Keratinocyte (primary cell): Measurements from ENCODE around the gene CDKAL1. TPM values are rescaled to one million over a fixed set of nuclear protein-coding genes. Genes with fewer than 3 reads are reported as not detected.

Experiments
- DNase-seq: peaks from one replicate; pipeline ENCODE4 v3.0.0-alpha.2; 2011; ENCODE audit warnings: low read depth, missing footprints, low spot score
- FAIRE-seq: peaks from 2 replicates; lab custom pipeline; 2011; peaks lifted over from hg19 to GRCh38; lab: Jason Lieb, UNC
- H2AFZ ChIP-seq: 2 replicates; pipeline ENCODE4 v1.6.0; 2012; ENCODE audit warnings: low read length, control low read depth, inconsistent platforms; ENCODE audit not compliant: control insufficient read depth
- H3K27ac ChIP-seq: 2 replicates; pipeline ENCODE4 v1.5.1; 2011; ENCODE audit warnings: low read length; ENCODE audit not compliant: control insufficient read depth, insufficient read depth
- H3K27me3 ChIP-seq: 3 replicates; pipeline ENCODE4 v1.6.0; 2011; ENCODE audit warnings: low read length; ENCODE audit not compliant: control insufficient read depth, insufficient read depth; ENCODE audit errors: extremely low read depth
- H3K36me3 ChIP-seq, 2 experiments: 2 replicates in 1 of 2; 3 replicates in 1 of 2; pipeline ENCODE4 v1.5.1; 2011; ENCODE audit warnings: low read length in 2 of 2, mild to moderate bottlenecking in 1 of 2; ENCODE audit not compliant: control insufficient read depth in 2 of 2, insufficient read depth in 2 of 2; ENCODE audit errors: extremely low read depth in 1 of 2
- H3K4me1 ChIP-seq: 3 replicates; pipeline ENCODE4 v1.5.1; 2011; ENCODE audit warnings: low read length; ENCODE audit not compliant: control insufficient read depth, insufficient read depth; ENCODE audit errors: extremely low read depth
- H3K4me2 ChIP-seq: 3 replicates; pipeline ENCODE4 v1.6.0; 2011; ENCODE audit warnings: low read depth, low read length; ENCODE audit not compliant: control insufficient read depth, insufficient read depth; ENCODE audit errors: extremely low read depth
- H3K4me3 ChIP-seq, 3 experiments: fragments of 200-600 bp in 1 of 3; sonication (generic) in 1 of 3; 2 replicates in 2 of 3; 3 replicates in 1 of 3; pipeline ENCODE4 v1.5.1; 2011 to 2016; ENCODE audit warnings: low read length in 3 of 3, mild to moderate bottlenecking in 3 of 3, control low read depth in 2 of 3, inconsistent platforms in 1 of 3, low read depth in 1 of 3, mixed read lengths in 1 of 3, mixed run types in 1 of 3, moderate library complexity in 1 of 3; ENCODE audit not compliant: control insufficient read depth in 2 of 3, insufficient read depth in 2 of 3; ENCODE audit errors: extremely low read depth in 1 of 3
- H3K79me2 ChIP-seq: 2 replicates; pipeline ENCODE4 v1.6.0; 2012; ENCODE audit warnings: low read length; ENCODE audit not compliant: control insufficient read depth, insufficient read depth
- H3K9ac ChIP-seq: 3 replicates; pipeline ENCODE4 v1.6.0; 2011; ENCODE audit warnings: low read length; ENCODE audit not compliant: control insufficient read depth, insufficient read depth; ENCODE audit errors: extremely low read depth
- H3K9me1 ChIP-seq: 3 replicates; pipeline ENCODE4 v1.6.0; 2011; ENCODE audit warnings: low read length; ENCODE audit not compliant: control insufficient read depth, insufficient read depth; ENCODE audit errors: extremely low read depth
- H3K9me3 ChIP-seq: 2 replicates; pipeline ENCODE4 v1.5.1; 2012; ENCODE audit warnings: low read depth, low read length; ENCODE audit not compliant: control insufficient read depth
- H4K20me1 ChIP-seq: 3 replicates; pipeline ENCODE4 v1.6.0; 2011; ENCODE audit warnings: low read length; ENCODE audit not compliant: control insufficient read depth, insufficient read depth; ENCODE audit errors: extremely low read depth
- CTCF ChIP-seq, 3 experiments: IDR thresholded peaks in 1 of 3; conservative IDR thresholded peaks in 1 of 3; optimal IDR thresholded peaks in 1 of 3; 2 replicates in 2 of 3; 3 replicates in 1 of 3; pipeline versions ENCODE3 to v1.5.1; 2011; ENCODE audit warnings: low read length in 3 of 3, mild to moderate bottlenecking in 3 of 3, moderate library complexity in 2 of 3, control low read depth in 1 of 3, inconsistent platforms in 1 of 3; ENCODE audit not compliant: insufficient read depth in 2 of 3; ENCODE audit errors: extremely low read depth in 1 of 3
- EZH2 ChIP-seq: IDR thresholded peaks from one replicate; pipeline ENCODE4 v1.6.1; 2012; ENCODE audit warnings: inconsistent platforms, mild to moderate bottlenecking, low read length, moderate library complexity
- dilution Hi-C: fragments of 300-500 bp; cut with MboI; formaldehyde crosslinking; loops from one replicate; pipeline ENCODE4 v1.7.0; 2020; ENCODE audit warnings: low sequenced_read_pairs; ENCODE audit not compliant: extremely low pct_ligation_motif_present
- polyA plus RNA-seq, 5 experiments: library from polyadenylated mRNA; depleted of rRNA in 3 of 5; stranded (reverse) in 3 of 5; stranded (forward) in 1 of 5; unstranded in 1 of 5; fragments of >200 nt; gene quantifications; 1 replicate in 1 of 5; 2 replicates in 3 of 5; 3 replicates in 1 of 5; pipeline versions ENCODE4 v1.2.1 to v1.2.3, GENCODE V29; 2011 to 2012; ENCODE audit warnings: missing spikeins in 2 of 5, low read depth in 1 of 5, low replicate concordance in 1 of 5

Gene CDKAL1
- polyA plus RNA-seq, 1 donor (not counting 4 experiments of a cell fraction or from before 2014, with no cell fraction given), result 5.6 TPM

- H3K4me3 ChIP-seq, result no peak overlapping the region
- no peak for DNase-seq
- no peaks in the 10 kb centered on the region for H3K9me1 ChIP-seq
- dilution Hi-C loops, result no loop called here
- H3K36me3 ChIP-seq, result peaks cover 2% of the 10 kb centered on the region in 2 experiments
- no peaks in the 10 kb centered on the region for H3K27me3 ChIP-seq
- no peak for FAIRE-seq
- no peaks in the 10 kb centered on the region for H3K9me3 ChIP-seq
- no peak for TF ChIP-seq CTCF (optimal IDR thresholded peaks at IDR 0.05 in 1 of 3, IDR thresholded peaks at IDR 0.05 in 1 of 3, conservative IDR thresholded peaks at IDR 0.05 in 1 of 3; ENCODE audit: extremely low read depth in 1 of 3, insufficient read depth in 2 of 3, low read length in 3 of 3)
- no peak for TF ChIP-seq EZH2
- no peak overlapping the region for H3K27ac ChIP-seq
- H2AFZ ChIP-seq, result no peak overlapping the region
- no peak overlapping the region for H3K4me2 ChIP-seq
- no peaks in the 10 kb centered on the region for H3K4me1 ChIP-seq
- H3K9ac ChIP-seq, result no peak overlapping the region
- H4K20me1 ChIP-seq, result no peaks in the 10 kb centered on the region
- H3K79me2 ChIP-seq, result no peaks in the 10 kb centered on the region
Observed at GRCh38 chr6:20554817-20555216, 20.6 kb downstream of the CDKAL1 start.

- H3K36me3 ChIP-seq, result no peaks in the 10 kb centered on the region
- H3K4me2 ChIP-seq, result no peak overlapping the region
- DNase-seq (no peak), FAIRE-seq (no peak)
- no peaks in the 10 kb centered on the region for H3K27me3 ChIP-seq
- no peaks in the 10 kb centered on the region for H3K9me1 ChIP-seq
- no peak overlapping the region for H3K4me3 ChIP-seq
- no peak for TF ChIP-seq EZH2
- TF ChIP-seq CTCF (optimal IDR thresholded peaks at IDR 0.05 in 1 of 3, IDR thresholded peaks at IDR 0.05 in 1 of 3, conservative IDR thresholded peaks at IDR 0.05 in 1 of 3; ENCODE audit: extremely low read depth in 1 of 3, insufficient read depth in 2 of 3, low read length in 3 of 3), result no peak
- H3K9ac ChIP-seq, result no peak overlapping the region
- dilution Hi-C loops, result no loop called here
- H3K79me2 ChIP-seq, result no peaks in the 10 kb centered on the region
- no peaks in the 10 kb centered on the region for H3K9me3 ChIP-seq
- no peaks in the 10 kb centered on the region for H4K20me1 ChIP-seq
- H3K4me1 ChIP-seq, result no peaks in the 10 kb centered on the region
- no peak overlapping the region for H2AFZ ChIP-seq
- H3K27ac ChIP-seq, result no peak overlapping the region
Observed at GRCh38 chr6:20559924-20560551, 25.8 kb downstream of the CDKAL1 start.
